HG03045 (cell line): ENCODE measurements around the gene PIP4K2C.
"Not testable (repeated sequence)": the region's sequence is repeated elsewhere in the genome, so short reads cannot be mapped to it uniquely, and the experiment has no call there.

Experiments used
- ATAC-seq: cut with Tn5 transposase; IDR thresholded peaks from one replicate; pipeline ENCODE4 v1.9.1; 2021; ENCODE audit warnings: mild to moderate bottlenecking, moderate library complexity; ENCODE audit not compliant: unreplicated experiment

PIP4K2C gene

DNA sequence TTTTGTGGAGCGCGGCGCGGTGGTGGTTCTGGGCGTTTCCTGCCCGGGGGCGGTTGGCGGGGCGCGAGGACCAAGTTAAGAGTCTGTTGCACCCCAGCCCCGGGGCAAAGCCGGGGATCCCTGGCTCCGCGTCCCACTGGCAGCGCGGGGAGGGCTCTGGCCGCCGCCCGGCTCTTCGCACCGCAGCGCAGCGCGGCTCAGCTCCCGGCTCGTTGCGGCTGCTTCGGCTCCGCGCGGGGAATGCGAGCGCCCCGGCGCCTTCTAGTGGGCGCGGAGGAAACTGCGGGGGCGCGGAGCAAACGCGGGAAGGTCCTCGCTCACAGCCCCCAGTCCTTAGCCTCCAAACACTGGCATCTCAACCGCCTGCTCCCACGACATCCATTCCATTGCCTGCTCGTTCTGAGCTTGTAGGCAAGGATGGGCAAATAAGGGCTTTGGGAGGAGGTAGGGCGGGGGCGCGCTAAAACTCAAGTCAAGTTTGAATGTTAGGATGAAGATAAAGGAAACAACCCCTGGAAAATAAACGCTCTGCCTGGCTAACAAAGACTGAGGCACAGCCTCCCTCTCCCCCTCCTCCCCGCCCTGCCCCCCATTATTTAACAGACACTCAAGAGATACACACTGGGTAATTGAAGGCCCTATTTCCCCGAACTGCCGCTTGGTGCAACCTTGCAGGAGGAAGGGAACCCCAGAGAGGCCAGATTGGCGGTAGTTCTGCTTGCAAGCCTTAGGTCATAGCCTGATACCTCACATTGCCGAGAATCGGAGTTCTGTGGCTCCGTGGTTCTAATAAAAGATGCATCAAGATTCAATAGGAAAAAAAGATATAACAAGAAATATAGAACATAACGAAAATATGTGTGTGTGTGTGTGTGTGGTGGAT lies 42.2 kb downstream of the PIP4K2C start, which contains the start of gene B4GALNT1:
Gene B4GALNT1 (minus strand): TSS at position 244 of the 883 bp plus-strand sequence. CDS start 1,069 bp downstream, outside the sequence.
- peak; percentile 81 for ATAC-seq

DNA sequence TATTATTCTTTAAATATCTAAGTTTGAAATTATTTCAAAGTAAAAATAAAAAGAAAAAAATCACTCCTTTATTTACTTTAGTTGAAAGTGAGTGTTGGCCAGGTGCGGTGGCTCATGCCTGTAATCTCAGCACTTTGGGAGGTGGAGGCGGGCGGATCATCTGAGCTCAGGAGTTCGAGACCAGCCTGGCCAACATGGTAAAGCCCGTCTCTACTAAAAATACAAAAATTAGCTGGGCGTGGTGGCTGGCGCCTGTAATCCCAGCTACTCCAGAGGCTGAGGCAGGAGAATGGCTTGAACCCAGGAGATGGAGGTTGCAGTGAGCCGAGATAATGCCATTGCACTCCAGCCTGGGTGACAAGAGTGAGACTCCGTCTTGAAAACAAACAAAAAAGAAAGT lies 45.7 kb downstream of the PIP4K2C start:
- ATAC-seq, result not testable (repeated sequence)

DNA sequence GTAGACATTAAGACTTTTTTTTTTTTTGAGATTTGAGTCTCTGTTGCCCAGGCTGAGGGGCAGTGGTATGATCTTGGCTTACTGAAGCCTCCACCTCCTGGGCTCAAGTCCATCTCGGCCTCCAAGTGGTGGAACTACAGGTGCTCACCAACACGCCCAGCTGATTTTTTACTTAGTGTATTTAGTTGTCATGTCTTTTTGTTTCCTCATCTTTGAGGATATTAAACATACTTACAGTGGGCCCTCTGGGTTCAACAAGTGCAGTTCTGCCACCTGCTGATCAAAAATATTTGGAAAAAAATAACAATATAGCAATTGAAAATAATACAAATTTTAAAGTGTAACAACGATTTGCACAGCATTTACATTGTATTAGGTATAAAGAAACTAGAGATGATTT lies 46.4 kb downstream of the PIP4K2C start:
- ATAC-seq, result no peak

DNA sequence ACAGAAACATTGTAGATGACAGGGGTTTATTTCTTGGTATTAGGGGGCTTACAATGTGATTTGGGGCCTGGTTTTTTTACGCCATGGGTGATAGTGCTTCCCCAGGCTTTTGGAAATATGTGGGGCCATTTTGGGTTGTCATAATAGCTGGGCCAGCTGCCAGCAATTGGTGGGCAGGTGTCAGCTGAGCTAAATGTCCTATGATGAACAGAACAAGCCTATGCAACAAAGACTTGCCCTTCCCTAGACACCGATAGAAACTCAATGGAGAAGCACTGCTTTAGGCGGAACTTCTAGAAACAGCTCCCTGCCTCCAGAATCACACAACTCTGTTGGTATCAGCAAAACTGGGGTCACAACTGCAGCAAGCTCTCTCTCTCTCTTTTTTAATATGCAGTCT lies 47.1 kb downstream of the PIP4K2C start:
- ATAC-seq, result no peak

DNA sequence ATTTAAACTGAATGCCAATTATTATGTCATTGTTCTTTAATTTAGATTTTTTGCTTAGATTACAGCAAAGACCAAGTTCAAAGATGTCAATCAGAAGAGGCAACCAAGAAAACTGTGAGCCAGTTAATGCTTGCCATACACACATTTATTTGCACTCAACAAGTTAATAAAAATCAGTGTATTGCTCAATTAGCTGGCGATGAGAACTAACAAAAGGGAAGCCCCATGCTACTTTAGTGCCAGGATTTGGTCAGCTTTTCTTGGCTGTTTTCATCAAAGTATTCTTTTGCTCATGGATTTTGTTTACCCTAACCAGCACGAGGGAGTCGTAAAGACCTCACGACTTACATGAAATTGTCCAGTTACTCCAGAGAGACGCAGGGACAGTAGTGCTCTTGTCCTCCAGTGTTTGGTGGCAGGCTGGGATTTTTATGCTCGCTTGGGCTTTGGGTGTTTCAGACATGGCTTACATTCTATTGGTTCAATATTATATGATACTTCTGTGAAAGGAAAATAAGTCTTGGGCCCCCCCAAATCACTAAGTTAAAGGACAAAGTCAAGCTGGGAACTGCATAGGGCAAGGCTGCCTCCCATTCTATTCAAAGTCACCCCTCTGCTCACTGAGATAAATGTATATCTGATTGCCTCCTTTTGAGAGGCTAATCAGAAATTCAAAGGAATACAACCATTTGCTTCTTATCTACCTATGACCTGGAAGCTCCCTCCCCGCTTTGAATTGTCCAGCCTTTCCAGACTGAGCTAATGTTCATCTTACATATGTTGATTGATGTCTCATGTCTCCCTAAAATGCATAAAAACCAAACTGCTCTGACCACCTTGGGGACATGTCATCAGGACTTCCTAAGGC lies 49.4 kb downstream of the PIP4K2C start:
- ATAC-seq, result no peak

DNA sequence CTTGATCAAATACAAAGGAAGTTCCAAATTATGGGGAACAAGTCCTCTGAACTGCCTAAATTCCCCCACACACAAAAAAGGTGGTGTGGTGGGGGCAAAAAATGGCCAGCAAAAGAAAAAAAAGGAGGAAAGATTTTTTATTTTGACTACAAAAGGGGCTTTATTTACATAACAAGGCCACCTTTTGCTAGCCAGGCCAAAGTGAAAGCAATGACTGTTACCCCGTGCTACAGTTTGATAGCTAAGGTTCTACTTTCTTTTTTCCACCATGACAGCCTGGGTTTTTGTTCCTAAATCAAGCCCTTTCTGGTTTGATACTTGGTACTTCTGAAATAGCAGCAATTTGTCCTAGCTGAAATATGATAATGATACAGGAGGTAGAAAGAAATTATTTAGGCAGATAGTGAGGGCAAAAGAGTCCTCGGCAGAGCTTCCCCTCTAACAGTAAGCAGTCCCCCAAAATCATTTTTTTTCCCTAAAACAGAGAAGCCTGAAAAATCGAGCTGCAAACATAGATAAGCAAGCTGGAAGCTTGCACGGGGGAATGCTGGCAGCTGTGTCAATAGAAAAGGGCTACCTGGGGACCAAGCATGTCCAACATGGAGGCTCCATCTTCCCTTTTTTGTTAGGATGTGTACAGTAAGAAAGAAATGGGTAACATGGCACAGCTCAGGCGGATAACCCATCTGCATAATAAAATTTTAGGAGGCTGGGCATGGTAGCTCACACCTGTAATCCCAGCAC lies 50.9 kb downstream of the PIP4K2C start:
- no peak for ATAC-seq

DNA sequence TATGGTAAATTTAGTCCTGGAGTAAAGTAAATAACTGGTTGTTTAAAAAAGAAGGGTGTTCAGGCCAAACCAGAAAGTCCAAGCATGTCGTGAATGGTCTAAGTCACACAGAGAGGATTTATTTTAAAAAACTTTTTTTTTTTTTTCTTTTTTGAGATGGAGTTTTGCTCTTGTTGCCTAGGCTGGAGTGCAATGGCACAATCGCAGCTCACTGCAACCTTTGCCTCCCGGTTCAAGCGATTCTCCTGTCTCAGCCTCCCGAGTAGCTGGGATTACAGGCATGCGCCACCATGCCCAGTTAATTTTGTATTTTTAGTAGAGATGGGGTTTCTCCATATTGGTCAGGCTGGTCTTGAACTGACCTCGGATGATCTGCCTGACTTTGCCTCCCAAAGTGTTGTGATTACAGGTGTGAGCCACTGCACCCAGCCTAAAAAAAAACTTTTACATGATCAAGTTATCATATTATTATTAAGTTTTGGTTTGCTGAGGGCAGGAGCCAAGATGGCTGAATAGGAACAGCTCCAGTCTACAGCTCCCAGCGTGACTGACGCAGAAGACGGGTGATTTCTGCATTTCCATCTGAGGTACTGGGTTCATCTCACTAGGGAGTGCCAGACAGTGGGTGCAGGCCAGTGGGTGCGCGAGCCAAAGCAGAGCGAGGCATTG lies 55.1 kb downstream of the PIP4K2C start:
- not testable (repeated sequence) for ATAC-seq

DNA sequence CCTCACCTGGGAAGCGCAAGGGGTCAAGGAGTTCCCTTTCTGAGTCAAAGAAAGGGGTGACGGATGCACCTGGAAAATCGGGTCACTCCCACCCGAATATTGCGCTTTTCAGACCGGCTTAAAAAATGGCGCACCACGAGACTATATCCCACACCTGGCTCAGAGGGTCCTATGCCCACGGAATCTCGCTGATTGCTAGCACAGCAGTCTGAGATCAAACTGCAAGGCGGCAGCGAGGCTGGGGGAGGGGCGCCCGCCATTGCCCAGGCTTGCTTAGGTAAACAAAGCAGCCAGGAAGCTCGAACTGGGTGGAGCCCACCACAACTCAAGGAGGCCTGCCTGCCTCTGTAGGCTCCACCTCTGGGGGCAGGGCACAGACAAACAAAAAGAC lies 55.7 kb downstream of the PIP4K2C start:
- not testable (repeated sequence) for ATAC-seq
